PC-9 (cell line): ENCODE measurements around the gene NUBPL.

Source experiments
- CTCF ChIP-seq: fragments of 200-600 bp; sonication (generic); conservative IDR thresholded peaks from 2 replicates; pipeline ENCODE4 v1.6.1; 2017; ENCODE audit warnings: mixed run types, antibody characterized with exemption, mild to moderate bottlenecking, moderate library complexity
- EZH2 ChIP-seq: fragments of 200-600 bp; sonication (generic); IDR thresholded peaks from 2 replicates; pipeline ENCODE4 v1.8.0; 2017; ENCODE audit warnings: antibody characterized with exemption, low read depth

- no peak for TF ChIP-seq CTCF
- no peak for TF ChIP-seq EZH2
Measured at GRCh38 chr14:31702130-31702529, 140.9 kb downstream of the NUBPL start.
